GM21381 (cell line): ENCODE measurements around the gene ATP13A1.

ENCODE experiments used
- ATAC-seq: cut with Tn5 transposase; IDR thresholded peaks from one replicate; pipeline ENCODE4 v1.9.1; 2021; ENCODE audit warnings: mild to moderate bottlenecking, moderate library complexity; ENCODE audit not compliant: unreplicated experiment

The ATP13A1 gene

GRCh38 chr19:19645233-19645870, 18.1 kb downstream of the ATP13A1 start:
- ATAC-seq, result no peak

GRCh38 chr19:19644054-19644388, 19.5 kb downstream of the ATP13A1 start:
- no peak for ATAC-seq

- ATAC-seq, result peak; percentile 66
Measured at GRCh38 chr19:19643158-19644053, 20.1 kb downstream of the ATP13A1 start, which contains the start of gene GMIP. Gene GMIP (minus strand): TSS chr19:19643657. CDS start chr19:19643529, 128 bp downstream.

GRCh38 chr19:19642506-19643157, 20.8 kb downstream of the ATP13A1 start:
- peak; percentile 17 for ATAC-seq

- no peak for ATAC-seq
Measured at GRCh38 chr19:19637523-19638251, 25.8 kb downstream of the ATP13A1 start.

- ATAC-seq, result no peak
Measured at GRCh38 chr19:19637186-19637522, 26.3 kb downstream of the ATP13A1 start.

- ATAC-seq, result no peak
Measured at GRCh38 chr19:19636573-19637185, 26.8 kb downstream of the ATP13A1 start.

GRCh38 chr19:19635313-19635702, 28.2 kb downstream of the ATP13A1 start:
- ATAC-seq, result no peak

- ATAC-seq, result no peak
Measured at GRCh38 chr19:19634516-19635312, 28.8 kb downstream of the ATP13A1 start.

GRCh38 chr19:19633711-19634515, 29.6 kb downstream of the ATP13A1 start:
- ATAC-seq, result no peak

- no peak for ATAC-seq
Measured at GRCh38 chr19:19632661-19633060, 30.8 kb downstream of the ATP13A1 start.

GRCh38 chr19:19631346-19631745, 32.1 kb downstream of the ATP13A1 start:
- ATAC-seq, result no peak

GRCh38 chr19:19630426-19630825, 33.0 kb downstream of the ATP13A1 start:
- ATAC-seq, result no peak

GRCh38 chr19:19630062-19630414, 33.4 kb downstream of the ATP13A1 start:
- no peak for ATAC-seq

- no peak for ATAC-seq
Measured at GRCh38 chr19:19628501-19629134, 34.9 kb downstream of the ATP13A1 start.

GRCh38 chr19:19627621-19628500, 35.6 kb downstream of the ATP13A1 start, which contains the start of gene LPAR2:
Gene LPAR2 (minus strand): TSS chr19:19628220. CDS start chr19:19627275, 945 bp downstream.
- ATAC-seq, result peak; percentile 54
